ENCODE results near the gene TSPAN5. TPM values are rescaled to one million over a fixed set of nuclear protein-coding genes. Genes with fewer than 3 reads are reported as not detected.

Gene TSPAN5
- total and polyA plus RNA-seq, 9 of the 15 experiments (the other 6 are each of a cell fraction or from before 2014, with no cell fraction given): 0.58 to 6.6 (median 0.73) TPM

GRCh38 chr4:98558471-98559169 is 99.8 kb downstream of the TSPAN5 start:
- H3K27ac ChIP-seq (ENCODE audit: extremely low read depth, low read depth, low read length): no peak overlapping the region
- no peak overlapping the region for H3K4me3 ChIP-seq
- ChIA-PET CTCF (ENCODE audit: low intra/inter-chr PET ratio) (no interaction called here), POLR2A (no interaction called here)
- H3K79me2 ChIP-seq (ENCODE audit: control insufficient read depth, insufficient read depth, low read length): no peaks in the 10 kb centered on the region
- DNase-seq (ENCODE audit: extremely low read depth in 1 of 4, low spot score in 3 of 4) (no peak), FAIRE-seq (no peak), ATAC-seq (no peak)
- no peak overlapping the region for H2AFZ ChIP-seq (ENCODE audit: low read depth, low read length)
- TF ChIP-seq RFX7 (CRISPR knock-in tag; IDR thresholded peaks at IDR 0.05) (no peak), GATAD2A (IDR thresholded peaks at IDR 0.05) (no peak), IRF1 (CRISPR knock-in tag; IDR thresholded peaks at IDR 0.05; ENCODE audit: borderline replicate concordance) (no peak), RCOR1 (IDR thresholded peaks at IDR 0.05; ENCODE audit: borderline replicate concordance in 1 of 2, low read depth in 2 of 2, low read length in 2 of 2) (no peak), ZBTB33 (CRISPR knock-in tag; IDR thresholded peaks at IDR 0.05) (no peak)
- TF ChIP-seq, protein P1, sequence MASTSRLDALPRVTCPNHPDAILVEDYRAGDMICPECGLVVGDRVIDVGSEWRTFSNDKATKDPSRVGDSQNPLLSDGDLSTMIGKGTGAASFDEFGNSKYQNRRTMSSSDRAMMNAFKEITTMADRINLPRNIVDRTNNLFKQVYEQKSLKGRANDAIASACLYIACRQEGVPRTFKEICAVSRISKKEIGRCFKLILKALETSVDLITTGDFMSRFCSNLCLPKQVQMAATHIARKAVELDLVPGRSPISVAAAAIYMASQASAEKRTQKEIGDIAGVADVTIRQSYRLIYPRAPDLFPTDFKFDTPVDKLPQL (IDR thresholded peaks at IDR 0.05; ENCODE audit: extremely low read depth, insufficient read length): no peak
- TF ChIP-seq, protein P2, sequence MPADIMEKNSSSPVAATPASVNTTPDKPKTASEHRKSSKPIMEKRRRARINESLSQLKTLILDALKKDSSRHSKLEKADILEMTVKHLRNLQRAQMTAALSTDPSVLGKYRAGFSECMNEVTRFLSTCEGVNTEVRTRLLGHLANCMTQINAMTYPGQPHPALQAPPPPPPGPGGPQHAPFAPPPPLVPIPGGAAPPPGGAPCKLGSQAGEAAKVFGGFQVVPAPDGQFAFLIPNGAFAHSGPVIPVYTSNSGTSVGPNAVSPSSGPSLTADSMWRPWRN (IDR thresholded peaks at IDR 0.05; ENCODE audit: low read depth): no peak
- in situ Hi-C loops (cut with MboI) (no loop called here), intact Hi-C loops (cut with micrococcal nuclease) (no loop called here)
- no peaks in the 10 kb centered on the region for H3K9me1 ChIP-seq (ENCODE audit: control insufficient read depth, insufficient read depth, low read length)
- H3K4me2 ChIP-seq (ENCODE audit: insufficient read depth, low read length): no peak overlapping the region
- no peaks in the 10 kb centered on the region for H4K20me1 ChIP-seq (replicated peaks; ENCODE audit: control insufficient read depth, insufficient read depth, low read length)
- H3K9me3 ChIP-seq (replicated peaks; ENCODE audit: control insufficient read depth, insufficient read depth, low read depth, low read length): no peaks in the 10 kb centered on the region
- no peaks in the 10 kb centered on the region for H3K36me3 ChIP-seq (ENCODE audit: control insufficient read depth, insufficient read depth, low read length)
- H3K27me3 ChIP-seq (ENCODE audit: control insufficient read depth in 2 of 2, insufficient read depth in 2 of 2, low read length in 2 of 2): no peaks in the 10 kb centered on the region
- WGBS (ENCODE audit: insufficient coverage, low coverage, missing lambda C conversion rate): 4% methylated on average over 6 of the region's 6 CpGs
- H3K4me1 ChIP-seq (replicated peaks in 1 of 2; ENCODE audit: control insufficient read depth in 2 of 2, insufficient read depth in 2 of 2, low read length in 2 of 2): no peaks in the 10 kb centered on the region
- no TSS peak for BruUV-seq (replicated peaks)
- H3K9ac ChIP-seq (ENCODE audit: insufficient read depth in 1 of 2, low read depth in 2 of 2, low read length in 2 of 2): no peak overlapping the region

All from K562 (cell line).